K562 (cell line): ENCODE results near the gene GPR142. TPM values are rescaled to one million over a fixed set of nuclear protein-coding genes. Genes with fewer than 3 reads are reported as not detected.
A peak's percentile ranks its signal among the peaks of the same experiment; 100 is the strongest.

Experiments used
- ARID1B ChIP-seq: fragments of 450-650 bp; IDR thresholded peaks from 2 replicates; pipeline ENCODE4 v1.6.1; 2016; ENCODE audit warnings: antibody characterized with exemption, mild to moderate bottlenecking, inconsistent platforms
- CBX8 ChIP-seq: fragments of 200-600 bp; sonication (generic); IDR thresholded peaks from 2 replicates; pipeline ENCODE4 v1.6.1; 2012; ENCODE audit warnings: borderline replicate concordance, mixed run types, low read depth, mild to moderate bottlenecking, moderate library complexity, mixed read lengths, low read length, control low read depth, inconsistent platforms; ENCODE audit not compliant: poor library complexity, severe bottlenecking; ENCODE audit errors: extremely low read depth
- GABPB2 ChIP-seq: fragments of 250-450 bp; sonication (Bioruptor Pico); conservative IDR thresholded peaks from 2 replicates; pipeline ENCODE4 v1.5.1; 2021; ENCODE audit warnings: mild to moderate bottlenecking
- HDGF ChIP-seq: fragments of 450-650 bp; IDR thresholded peaks from 2 replicates; pipeline ENCODE4 v1.6.1; 2016
- HMG20B ChIP-seq: fragments of 250-450 bp; sonication (Bioruptor Pico); IDR thresholded peaks from 2 replicates; pipeline ENCODE4 v1.5.0; 2021; ENCODE audit warnings: mild to moderate bottlenecking
- MECOM ChIP-seq: fragments of 250-450 bp; sonication (Bioruptor Pico); IDR thresholded peaks from 2 replicates; pipeline ENCODE4 v1.8.0; 2022; ENCODE audit warnings: inconsistent platforms
- MTA2 ChIP-seq: fragments of 450-650 bp; IDR thresholded peaks from 2 replicates; pipeline ENCODE4 v1.6.1; 2016; ENCODE audit warnings: low read depth
- OTX1 ChIP-seq: fragments of 450-650 bp; formaldehyde crosslinking; IDR thresholded peaks from 2 replicates; pipeline ENCODE4 v1.4.0; 2022; ENCODE audit warnings: mild to moderate bottlenecking
- POU5F1 ChIP-seq: fragments of 150-350 bp; IDR thresholded peaks from 2 replicates; pipeline ENCODE4 v1.6.1; 2014; ENCODE audit warnings: borderline replicate concordance, low read length, low read depth, mild to moderate bottlenecking; ENCODE audit not compliant: partially characterized antibody
- TAL1 ChIP-seq: fragments of 450-650 bp; IDR thresholded peaks from 2 replicates; pipeline ENCODE4 v1.6.1; 2016; ENCODE audit warnings: mild to moderate bottlenecking
- ZNF134 ChIP-seq: fragments of 250-450 bp; sonication (Bioruptor Pico); conservative IDR thresholded peaks from 2 replicates; pipeline ENCODE4 v1.4.0; 2020
- ZNF165 ChIP-seq: fragments of 250-450 bp; sonication (Bioruptor Pico); IDR thresholded peaks from 2 replicates; pipeline ENCODE4 v1.4.0; 2020; ENCODE audit warnings: borderline replicate concordance
- ZNF175 ChIP-seq: fragments of 200-800 bp; sonication (Bioruptor generic); IDR thresholded peaks from 2 replicates; pipeline ENCODE4 v1.6.1; 2016; ENCODE audit warnings: low read depth, mild to moderate bottlenecking, missing genetic modification characterization, missing compliant biosample characterization
- ZNF280A ChIP-seq: fragments of 450-650 bp; IDR thresholded peaks from 2 replicates; pipeline ENCODE4 v1.6.1; 2018; ENCODE audit warnings: mild to moderate bottlenecking, low read depth; ENCODE audit not compliant: partially characterized antibody
- ZNF444 ChIP-seq: fragments of 250-450 bp; sonication (Bioruptor Pico); IDR thresholded peaks from 2 replicates; pipeline ENCODE4 v1.4.0; 2020; ENCODE audit warnings: mild to moderate bottlenecking, moderate library complexity
- ZNF696 ChIP-seq: fragments of 250-450 bp; sonication (Bioruptor Pico); conservative IDR thresholded peaks from 2 replicates; pipeline ENCODE4 v1.4.0; 2020; ENCODE audit warnings: mild to moderate bottlenecking, moderate library complexity
- ZNF717 ChIP-seq: fragments of 250-450 bp; sonication (Bioruptor Pico); IDR thresholded peaks from 2 replicates; pipeline ENCODE4 v1.5.0; 2021
- polyA plus RNA-seq, 8 experiments: library from polyadenylated mRNA; depleted of rRNA in 4 of 8; stranded (reverse) in 5 of 8; unstranded in 3 of 8; fragments of >200 nt; fragmentation: Nextera tagmentation in 2 of 8; fragmentation: Illumina TruSeq in 1 of 8; extraction: Ambion mirVana in 2 of 8; extraction: Trizol in 1 of 8; gene quantifications; 2 replicates each; pipeline versions ENCODE4 v1.2.1 to v1.2.3, GENCODE V29; 2011 to 2014; ENCODE audit warnings: inconsistent platforms in 1 of 8, missing spikeins in 1 of 8
- total RNA-seq, 7 experiments: library from RNA; depleted of rRNA in 6 of 7; stranded (reverse); fragments of >200 nt in 6 of 7; fragmentation: Illumina TruSeq in 2 of 7; extraction: Trizol in 2 of 7; gene quantifications; 2 replicates each; pipeline versions ENCODE4 v1.2.1 to v1.2.3, GENCODE V29; 2011 to 2021; ENCODE audit warnings: low replicate concordance in 1 of 7
- TF ChIP-seq, protein P1 (sequence below): fragments of 450-650 bp; formaldehyde crosslinking; IDR thresholded peaks from 2 replicates; pipeline ENCODE4 v1.4.0; 2020; ENCODE audit warnings: mild to moderate bottlenecking, mixed read lengths
- TF ChIP-seq, protein P2 (sequence below): sonication (generic); formaldehyde crosslinking; IDR thresholded peaks from 2 replicates; pipeline ENCODE4 v1.8.0; 2022; ENCODE audit warnings: mild to moderate bottlenecking, missing genetic modification reagents

The GPR142 gene
- total and polyA plus RNA-seq, 9 of the 15 experiments (the other 6 are each of a cell fraction or from before 2014, with no cell fraction given), result not detected

DNA sequence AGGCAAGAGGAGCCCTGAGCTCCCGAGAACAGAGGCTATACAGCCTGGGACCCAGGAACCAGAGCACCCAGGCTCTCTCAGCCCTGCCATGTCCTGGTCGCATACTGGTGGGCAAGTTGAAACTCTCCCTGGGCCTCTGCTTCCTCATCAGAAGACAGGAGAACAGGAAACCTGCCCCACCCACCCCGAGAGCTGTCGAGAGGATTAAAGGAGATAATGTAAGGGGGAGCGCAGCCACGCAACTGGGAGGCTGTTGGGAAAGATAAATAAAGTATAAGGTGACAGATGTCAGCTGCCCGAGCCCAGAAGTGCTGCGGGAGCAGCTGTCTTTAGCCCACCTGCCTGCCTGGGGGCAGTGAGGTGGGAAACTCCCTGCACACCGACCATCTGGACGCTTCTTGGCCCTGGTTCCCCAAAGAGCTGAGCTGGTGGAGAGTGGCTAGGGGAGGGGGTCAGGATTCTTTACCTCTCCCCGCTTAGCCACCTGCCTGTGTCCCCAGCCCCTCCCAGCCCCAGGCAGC lies 34.5 kb upstream of the GPR142 start (continued):
- TF ChIP-seq GABPB2 (CRISPR knock-in tag), result no peak
- no peak for TF ChIP-seq HMG20B
- no peak for TF ChIP-seq ZNF280A
- no peak for TF ChIP-seq POU5F1
- peak; percentile 84 for TF ChIP-seq MTA2
- TF ChIP-seq ZNF717, result no peak
- TF ChIP-seq, protein P1, sequence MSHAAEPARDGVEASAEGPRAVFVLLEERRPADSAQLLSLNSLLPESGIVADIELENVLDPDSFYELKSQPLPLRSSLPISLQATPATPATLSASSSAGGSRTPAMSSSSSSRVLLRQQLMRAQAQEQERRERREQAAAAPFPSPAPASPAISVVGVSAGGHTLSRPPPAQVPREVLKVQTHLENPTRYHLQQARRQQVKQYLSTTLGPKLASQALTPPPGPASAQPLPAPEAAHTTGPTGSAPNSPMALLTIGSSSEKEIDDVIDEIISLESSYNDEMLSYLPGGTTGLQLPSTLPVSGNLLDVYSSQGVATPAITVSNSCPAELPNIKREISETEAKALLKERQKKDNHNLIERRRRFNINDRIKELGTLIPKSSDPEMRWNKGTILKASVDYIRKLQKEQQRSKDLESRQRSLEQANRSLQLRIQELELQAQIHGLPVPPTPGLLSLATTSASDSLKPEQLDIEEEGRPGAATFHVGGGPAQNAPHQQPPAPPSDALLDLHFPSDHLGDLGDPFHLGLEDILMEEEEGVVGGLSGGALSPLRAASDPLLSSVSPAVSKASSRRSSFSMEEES, result no peak
- TF ChIP-seq CBX8, result no peak
- TF ChIP-seq HDGF, result no peak
- peak; percentile 70 for TF ChIP-seq ZNF175 (CRISPR knock-in tag)
- TF ChIP-seq OTX1 (CRISPR knock-in tag), result no peak
- TF ChIP-seq ZNF134 (CRISPR knock-in tag), result 0 out of 2 replicates have a peak, but pooled peaks have one; percentile 41
- TF ChIP-seq TAL1, result peak; percentile 91
- TF ChIP-seq ARID1B, result peak; percentile 92
- TF ChIP-seq ZNF696 (CRISPR knock-in tag), result no peak
- TF ChIP-seq MECOM (CRISPR knock-in tag), result no peak
- no peak for TF ChIP-seq ZNF444 (CRISPR knock-in tag)
- TF ChIP-seq, protein P2, sequence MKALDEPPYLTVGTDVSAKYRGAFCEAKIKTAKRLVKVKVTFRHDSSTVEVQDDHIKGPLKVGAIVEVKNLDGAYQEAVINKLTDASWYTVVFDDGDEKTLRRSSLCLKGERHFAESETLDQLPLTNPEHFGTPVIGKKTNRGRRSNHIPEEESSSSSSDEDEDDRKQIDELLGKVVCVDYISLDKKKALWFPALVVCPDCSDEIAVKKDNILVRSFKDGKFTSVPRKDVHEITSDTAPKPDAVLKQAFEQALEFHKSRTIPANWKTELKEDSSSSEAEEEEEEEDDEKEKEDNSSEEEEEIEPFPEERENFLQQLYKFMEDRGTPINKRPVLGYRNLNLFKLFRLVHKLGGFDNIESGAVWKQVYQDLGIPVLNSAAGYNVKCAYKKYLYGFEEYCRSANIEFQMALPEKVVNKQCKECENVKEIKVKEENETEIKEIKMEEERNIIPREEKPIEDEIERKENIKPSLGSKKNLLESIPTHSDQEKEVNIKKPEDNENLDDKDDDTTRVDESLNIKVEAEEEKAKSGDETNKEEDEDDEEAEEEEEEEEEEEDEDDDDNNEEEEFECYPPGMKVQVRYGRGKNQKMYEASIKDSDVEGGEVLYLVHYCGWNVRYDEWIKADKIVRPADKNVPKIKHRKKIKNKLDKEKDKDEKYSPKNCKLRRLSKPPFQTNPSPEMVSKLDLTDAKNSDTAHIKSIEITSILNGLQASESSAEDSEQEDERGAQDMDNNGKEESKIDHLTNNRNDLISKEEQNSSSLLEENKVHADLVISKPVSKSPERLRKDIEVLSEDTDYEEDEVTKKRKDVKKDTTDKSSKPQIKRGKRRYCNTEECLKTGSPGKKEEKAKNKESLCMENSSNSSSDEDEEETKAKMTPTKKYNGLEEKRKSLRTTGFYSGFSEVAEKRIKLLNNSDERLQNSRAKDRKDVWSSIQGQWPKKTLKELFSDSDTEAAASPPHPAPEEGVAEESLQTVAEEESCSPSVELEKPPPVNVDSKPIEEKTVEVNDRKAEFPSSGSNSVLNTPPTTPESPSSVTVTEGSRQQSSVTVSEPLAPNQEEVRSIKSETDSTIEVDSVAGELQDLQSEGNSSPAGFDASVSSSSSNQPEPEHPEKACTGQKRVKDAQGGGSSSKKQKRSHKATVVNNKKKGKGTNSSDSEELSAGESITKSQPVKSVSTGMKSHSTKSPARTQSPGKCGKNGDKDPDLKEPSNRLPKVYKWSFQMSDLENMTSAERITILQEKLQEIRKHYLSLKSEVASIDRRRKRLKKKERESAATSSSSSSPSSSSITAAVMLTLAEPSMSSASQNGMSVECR (CRISPR knock-in tag), result peak; percentile 66; the same call in 1 of the 2 replicates
- no peak for TF ChIP-seq ZNF165 (CRISPR knock-in tag)
